GM18907 (cell line): Measurements from ENCODE around the gene TRERF1.

ENCODE experiments used
- ATAC-seq: cut with Tn5 transposase; IDR thresholded peaks from one replicate; pipeline ENCODE4 v1.9.1; 2021; ENCODE audit warnings: mild to moderate bottlenecking, moderate library complexity; ENCODE audit not compliant: unreplicated experiment

TRERF1 gene

DNA sequence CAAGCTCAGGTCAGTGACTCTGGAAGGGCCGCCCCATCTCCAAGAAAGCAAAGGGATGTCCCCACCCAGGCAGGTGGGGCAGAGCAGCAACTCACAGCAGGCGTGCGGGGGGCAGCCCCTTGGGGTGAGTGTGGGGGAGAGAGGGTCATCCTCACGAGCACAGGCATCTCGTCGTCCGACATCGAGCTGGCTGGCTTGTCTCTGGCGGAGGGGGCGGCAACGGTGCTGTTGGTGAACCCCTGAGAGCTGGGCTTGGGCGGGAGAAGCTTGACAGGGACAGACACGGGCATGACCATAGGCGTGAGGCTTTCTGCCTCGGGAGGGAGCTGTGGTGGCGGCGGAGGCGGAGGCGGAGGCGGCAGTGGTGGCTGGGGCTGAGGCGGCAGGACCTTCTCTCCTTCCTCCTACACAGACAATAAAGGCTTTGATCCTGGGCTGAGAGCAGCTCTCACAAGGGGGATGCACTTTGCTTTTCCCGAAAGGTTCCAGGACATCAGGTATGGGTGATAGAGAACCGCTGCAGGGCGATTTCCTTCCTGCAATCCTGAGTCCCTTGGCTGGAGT, 188.5 kb downstream of the TRERF1 start:
- no peak for ATAC-seq

DNA sequence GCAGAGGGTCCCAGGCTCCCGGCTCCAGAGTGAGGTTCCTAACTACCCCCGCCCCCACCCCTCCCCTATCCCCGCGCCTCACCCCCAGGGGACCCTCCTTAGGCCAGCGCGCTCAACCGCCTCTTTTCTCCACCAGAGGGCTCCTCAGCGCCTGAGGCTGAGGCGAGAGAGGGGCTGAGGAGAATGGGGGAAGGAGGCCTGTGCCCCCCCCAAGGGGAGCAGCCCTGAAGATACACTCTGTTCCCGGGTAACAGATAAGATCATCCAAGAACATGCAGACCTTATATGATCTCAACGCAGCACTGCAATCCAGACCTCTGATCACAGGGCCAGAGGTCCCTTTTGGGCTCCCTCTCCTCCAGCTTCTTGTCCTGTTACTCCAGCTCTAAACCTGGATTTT, 190.8 kb downstream of the TRERF1 start:
- no peak for ATAC-seq

DNA sequence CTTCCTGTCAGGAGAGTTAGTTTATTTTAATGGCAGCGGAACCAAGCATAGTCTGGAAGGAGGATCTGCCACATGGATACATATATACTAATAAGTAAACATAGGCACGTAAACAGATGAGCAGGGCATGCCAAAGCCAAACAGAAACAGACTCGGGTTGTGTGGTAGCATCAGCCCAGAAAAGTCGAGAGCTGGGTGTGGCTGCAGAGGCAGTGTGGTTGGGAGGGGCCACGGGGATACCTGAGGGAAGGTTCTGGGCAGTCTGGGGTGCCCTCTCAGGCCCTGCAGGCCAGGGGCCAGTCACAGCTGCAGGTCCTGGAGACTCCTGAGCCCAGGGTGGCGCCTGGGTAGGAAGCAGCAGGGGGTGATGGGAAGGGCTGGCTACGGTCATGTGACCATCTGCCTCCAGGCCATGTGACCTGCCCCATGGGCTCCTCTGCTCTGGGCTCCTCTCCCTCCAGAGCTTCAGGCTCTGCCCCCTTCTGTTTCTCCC, 191.3 kb downstream of the TRERF1 start:
- no peak for ATAC-seq

DNA sequence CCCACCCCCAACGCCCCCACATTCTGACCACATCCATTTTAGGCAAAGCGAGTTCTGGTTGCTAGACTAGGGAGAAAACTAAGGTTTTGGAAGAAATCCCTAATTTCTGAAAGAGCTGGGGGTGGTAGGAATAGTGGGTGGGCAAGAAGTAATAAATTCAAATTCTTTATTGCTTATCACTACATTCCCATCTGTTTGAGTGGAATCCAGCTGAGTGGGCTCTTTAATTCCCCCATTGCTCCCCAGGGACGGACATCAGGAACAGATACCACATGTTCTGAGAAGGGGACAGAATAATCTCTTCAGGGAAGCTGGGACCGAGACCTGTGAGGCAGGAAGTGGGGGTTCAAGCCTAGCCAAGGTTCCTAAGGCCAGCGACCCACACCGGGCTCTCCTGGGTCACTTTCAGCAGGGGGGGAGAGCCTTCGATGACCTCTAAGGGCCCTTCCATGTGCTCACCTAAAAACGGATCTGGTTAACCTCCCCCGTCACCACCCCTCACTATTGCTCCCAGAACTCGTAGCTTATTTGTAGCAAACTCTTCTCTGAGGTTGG, 191.8 kb downstream of the TRERF1 start:
- no peak for ATAC-seq

GRCh38 chr6:42259286-42259685, 192.4 kb downstream of the TRERF1 start:
- no peak for ATAC-seq

- no peak for ATAC-seq
These were observed 194.1 kb downstream of the TRERF1 start for GRCh38 chr6:42257614-42258013.

DNA sequence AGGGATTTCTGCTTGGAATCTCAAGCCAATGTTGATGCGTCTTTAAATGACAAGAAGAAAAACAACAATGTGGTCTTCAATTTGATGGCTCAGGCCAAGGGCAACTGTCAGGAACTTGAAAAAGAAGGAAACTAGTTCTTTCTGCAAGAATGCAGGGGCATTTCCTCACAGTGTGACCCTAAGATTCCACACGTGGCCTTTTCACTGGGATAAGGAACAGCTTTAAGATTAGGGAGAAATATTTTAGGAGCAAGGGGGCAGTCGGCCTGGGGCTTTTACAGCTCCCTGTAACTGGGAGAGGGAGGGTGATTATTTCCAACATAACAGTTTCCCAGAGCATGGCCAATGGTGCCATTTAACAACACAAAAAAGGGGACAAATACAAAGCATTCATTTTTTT, 194.7 kb downstream of the TRERF1 start:
- ATAC-seq = no peak

GRCh38 chr6:42255050-42255449, 196.7 kb downstream of the TRERF1 start:
- no peak for ATAC-seq

DNA sequence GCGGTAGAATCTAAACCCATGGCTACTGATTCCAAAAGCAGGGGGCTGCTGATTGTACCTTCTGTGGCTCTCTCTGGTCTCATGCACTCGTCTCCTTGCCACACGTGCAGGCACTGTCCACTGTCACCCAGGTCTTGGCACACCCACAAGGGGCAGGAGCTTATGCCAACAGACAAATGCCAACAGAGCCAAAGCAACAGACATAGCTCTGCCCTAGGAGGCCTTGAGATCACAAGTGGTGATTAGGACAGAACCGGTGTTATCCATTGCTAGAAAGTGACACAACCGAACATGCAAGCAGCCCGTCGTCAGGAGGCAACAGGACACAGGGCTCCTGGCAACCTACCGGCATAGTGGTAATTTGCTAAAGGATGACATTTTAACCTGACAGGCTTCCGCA, 197.2 kb downstream of the TRERF1 start:
- no peak for ATAC-seq

DNA sequence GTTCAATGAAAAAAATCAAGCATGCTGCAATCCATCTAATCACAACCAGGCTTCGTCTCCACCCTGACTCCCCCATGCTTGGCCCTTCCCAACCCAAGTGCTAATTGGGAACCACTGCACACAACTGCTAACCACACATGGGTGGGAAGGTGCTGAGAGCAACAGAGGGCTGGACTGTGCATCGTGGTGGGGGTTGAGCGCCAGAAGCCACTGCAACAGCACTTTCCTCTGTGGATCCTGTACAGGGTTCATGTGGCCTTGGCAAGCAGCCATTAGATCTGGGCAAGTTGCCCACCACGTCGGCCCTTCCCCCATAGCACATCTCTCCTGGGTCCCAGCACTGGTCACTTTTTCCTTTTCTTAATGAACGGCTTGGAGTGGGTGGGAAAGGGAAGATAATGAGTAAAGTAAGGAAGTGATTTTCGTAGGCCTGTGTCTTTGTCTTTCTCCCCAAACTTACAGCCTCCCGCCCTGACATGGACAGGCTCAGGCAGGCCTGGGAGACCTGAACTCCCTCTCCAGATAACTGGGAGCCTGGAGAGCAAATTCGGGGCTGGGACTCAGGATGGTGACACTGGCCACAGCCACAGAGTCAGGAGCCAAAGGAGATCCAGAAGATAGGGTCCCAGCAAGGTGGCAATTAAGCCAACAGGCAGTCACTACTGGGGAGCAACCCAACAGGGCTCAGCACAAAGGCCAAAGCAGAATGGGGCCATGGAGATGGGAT, 199.7 kb downstream of the TRERF1 start:
- no peak for ATAC-seq

DNA sequence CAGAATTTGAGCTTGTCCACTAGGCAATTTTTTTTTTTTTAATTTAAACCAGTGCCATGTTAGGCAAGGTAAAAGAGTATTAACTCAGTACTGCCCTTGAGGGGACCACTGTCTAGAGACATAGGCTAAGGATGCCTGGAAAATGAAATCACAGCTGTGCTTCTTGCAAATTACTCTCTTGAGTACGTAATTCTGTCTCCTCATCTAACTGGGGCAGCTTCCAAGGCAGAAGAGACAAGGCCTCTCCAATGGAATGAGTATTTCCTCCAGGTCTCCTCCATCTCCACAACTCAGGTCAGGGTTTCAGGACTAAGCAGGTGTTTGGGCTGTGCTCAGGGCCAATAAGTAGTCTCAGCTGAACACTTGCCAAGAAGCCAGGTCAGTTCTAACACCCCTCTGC, 200.2 kb downstream of the TRERF1 start:
- ATAC-seq = no peak

- no peak for ATAC-seq
These were observed 201.3 kb downstream of the TRERF1 start for GRCh38 chr6:42250274-42250931.

DNA sequence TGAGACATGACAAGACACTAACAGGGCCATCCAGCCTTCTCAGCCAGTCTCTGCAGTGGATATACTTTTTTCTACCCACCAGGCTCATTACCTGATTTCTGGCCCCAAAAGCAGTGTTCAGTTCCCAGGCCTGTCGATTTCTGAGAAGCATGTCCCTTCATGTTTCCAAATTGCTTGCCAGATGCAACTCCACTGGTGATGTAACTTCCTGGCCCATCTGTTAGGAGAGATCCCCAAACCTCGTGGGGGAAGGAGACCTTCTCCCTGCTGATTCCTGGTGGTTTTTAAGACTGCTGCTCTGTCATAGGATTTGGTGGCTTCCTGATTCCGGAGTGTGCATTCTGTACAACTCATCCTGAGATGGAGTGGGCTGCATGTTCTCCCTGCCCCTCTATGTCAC, 202.4 kb downstream of the TRERF1 start:
- ATAC-seq = no peak

GRCh38 chr6:42243046-42243445, 208.7 kb downstream of the TRERF1 start:
- no peak for ATAC-seq

DNA sequence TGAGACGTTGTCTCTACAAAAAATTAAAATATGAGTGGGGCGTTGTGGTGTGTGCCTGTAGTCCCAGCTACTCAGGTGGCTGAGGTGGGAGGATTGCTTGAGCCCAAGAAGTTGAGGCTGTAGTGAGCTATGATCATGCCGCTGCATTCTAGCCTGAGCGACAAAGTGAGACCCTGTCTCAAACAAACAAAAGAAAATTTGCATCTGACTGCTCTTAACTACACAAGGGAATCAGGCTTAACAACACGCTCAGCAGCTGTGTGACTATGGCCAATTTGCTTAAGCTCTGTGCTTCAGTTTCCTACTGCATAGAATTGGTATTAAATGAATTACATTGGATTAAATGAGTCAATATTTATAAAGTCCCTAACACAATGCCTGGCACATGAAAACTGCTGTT, 209.8 kb downstream of the TRERF1 start:
- ATAC-seq = no peak

- ATAC-seq = no peak
These were observed 211.9 kb downstream of the TRERF1 start for GRCh38 chr6:42239736-42240375.

- no peak for ATAC-seq
These were observed 212.4 kb downstream of the TRERF1 start for GRCh38 chr6:42239333-42239732.

DNA sequence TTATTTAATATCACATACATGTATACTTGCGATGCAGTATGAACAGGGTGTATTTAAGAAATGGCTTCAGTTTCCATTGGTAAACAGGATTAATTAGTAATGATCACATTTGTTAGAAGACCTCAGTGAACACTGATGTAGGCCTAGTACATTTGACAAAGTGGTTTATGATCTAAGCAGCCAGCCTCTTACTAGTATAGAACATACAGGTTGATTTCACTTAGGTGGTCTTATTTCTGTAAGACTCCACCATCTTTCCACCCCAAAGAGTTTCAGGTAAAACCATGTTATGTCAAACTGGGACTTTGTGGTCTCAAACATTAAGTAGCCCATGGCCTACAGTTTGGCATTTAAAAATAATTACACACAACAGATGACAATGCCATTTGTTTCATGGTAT, 213.9 kb downstream of the TRERF1 start:
- ATAC-seq = no peak

DNA sequence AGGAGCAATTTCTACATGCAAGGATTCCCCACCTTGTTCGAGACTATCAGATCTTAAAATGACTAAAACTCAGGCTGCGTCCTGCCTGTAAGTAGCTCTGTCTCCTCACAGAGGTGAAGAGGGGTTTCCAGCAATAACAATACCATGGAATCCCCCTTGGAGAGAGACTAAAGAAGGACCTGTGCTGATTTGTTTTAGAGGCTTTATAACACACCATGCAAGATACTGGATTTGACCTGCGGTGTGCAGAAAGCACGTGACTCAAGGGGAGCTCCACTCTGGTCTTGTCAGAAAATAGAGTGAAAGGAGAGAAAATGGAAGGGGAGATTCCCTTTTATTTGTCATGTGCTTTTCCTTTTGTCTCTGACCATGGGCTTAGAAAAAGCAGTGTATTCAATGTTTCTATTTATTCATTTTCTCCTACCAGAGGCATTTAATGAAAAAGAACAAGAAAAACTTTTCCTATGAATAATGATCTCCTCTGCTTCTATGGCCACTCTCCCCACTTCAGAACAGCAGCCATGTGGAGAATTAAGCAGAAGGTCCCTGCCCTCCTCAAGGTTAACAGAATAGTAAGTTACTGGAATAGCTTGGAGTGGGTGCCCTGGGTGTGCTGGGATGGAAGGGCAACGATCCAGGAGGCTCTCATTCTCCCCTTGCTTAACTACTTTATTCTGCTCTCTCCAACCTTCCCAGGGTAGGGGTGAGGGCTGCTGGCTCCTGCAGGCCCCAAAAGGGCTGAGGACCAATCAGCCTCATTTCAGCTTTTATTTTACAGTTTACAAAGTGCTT, 214.8 kb downstream of the TRERF1 start:
- ATAC-seq = no peak

DNA sequence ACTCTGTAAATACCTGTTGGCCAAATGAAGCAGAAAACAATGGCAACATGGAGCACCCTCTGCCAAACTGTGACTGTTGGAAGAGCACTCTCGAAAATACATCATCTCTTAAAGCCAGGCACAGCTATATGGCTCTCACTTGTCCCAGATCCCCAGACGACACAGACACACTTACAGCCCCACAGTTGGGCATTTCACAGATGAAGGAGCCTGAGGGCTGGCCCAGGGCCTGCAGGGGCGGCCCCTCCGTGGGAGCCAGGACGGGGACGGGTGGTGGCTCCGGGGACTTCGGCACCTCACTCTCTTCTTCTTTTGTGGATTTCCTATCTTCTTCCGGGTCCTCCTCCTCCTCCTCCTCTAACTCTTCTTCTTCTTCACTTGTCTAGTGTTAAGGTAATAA, 215.7 kb downstream of the TRERF1 start:
- no peak for ATAC-seq

DNA sequence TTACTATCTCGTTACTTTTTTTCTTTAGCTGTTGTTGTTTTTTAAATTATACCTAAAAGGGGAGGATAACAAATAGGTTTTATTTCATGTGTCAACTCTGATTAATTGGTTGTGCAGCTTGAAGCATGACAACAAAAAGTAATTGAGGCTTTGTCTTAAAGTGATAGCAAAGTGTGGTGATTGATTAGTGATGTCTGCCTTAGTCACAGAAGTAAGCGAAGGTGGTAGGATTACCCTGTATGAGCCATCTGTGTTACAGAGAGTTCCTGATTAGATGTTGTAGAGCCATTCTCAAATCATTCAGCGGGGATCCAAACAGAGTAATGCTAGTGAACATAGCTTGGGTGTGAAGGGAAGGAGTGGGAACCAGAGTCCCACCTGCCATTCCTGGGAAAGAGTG, 219.7 kb downstream of the TRERF1 start:
- no peak for ATAC-seq
